ENCODE results near the gene ZBTB9. TPM values are rescaled to one million over a fixed set of nuclear protein-coding genes. Genes with fewer than 3 reads are reported as not detected.
"Not testable (repeated sequence)": the region's sequence is repeated elsewhere in the genome, so short reads cannot be mapped to it uniquely, and the experiment has no call there.

ZBTB9 gene
- total RNA-seq, 6 experiments from 2014 or later, result 6.4 to 9.2 (median 7.6) TPM

GRCh38 chr6:33467091-33467490, 12.7 kb downstream of the ZBTB9 start:
- Mint-ChIP-seq H3K27ac (no peak overlapping the region), H3K9me3 (no peaks in the 10 kb centered on the region), H3K4me1 (ENCODE audit: low read depth) (no peaks in the 10 kb centered on the region), H3K4me3 (no peak overlapping the region), H3K27me3 (ENCODE audit: insufficient read depth) (peaks cover 23% of the 10 kb centered on the region), H3K36me3 (ENCODE audit: low read depth) (no peaks in the 10 kb centered on the region)
- no peak for TF ChIP-seq CTCF (IDR thresholded peaks at IDR 0.05)
- DNase-seq, result no peak

- H3K4me1 Mint-ChIP-seq (ENCODE audit: low read depth), result no peaks in the 10 kb centered on the region
- peaks cover 18% of the 10 kb centered on the region for H3K27me3 Mint-ChIP-seq (ENCODE audit: insufficient read depth)
- H3K27ac Mint-ChIP-seq, result no peak overlapping the region
- H3K9me3 Mint-ChIP-seq, result no peaks in the 10 kb centered on the region
- TF ChIP-seq CTCF (IDR thresholded peaks at IDR 0.05), result no peak
- no peak overlapping the region for H3K4me3 Mint-ChIP-seq
- no peaks in the 10 kb centered on the region for H3K36me3 Mint-ChIP-seq (ENCODE audit: low read depth)
- DNase-seq, result no peak
Observed at GRCh38 chr6:33469661-33470060, 15.3 kb downstream of the ZBTB9 start.

- H3K9me3 Mint-ChIP-seq, result no peaks in the 10 kb centered on the region
- no peak overlapping the region for H3K27ac Mint-ChIP-seq
- H3K36me3 Mint-ChIP-seq (ENCODE audit: low read depth), result no peaks in the 10 kb centered on the region
- H3K4me1 Mint-ChIP-seq (ENCODE audit: low read depth), result no peaks in the 10 kb centered on the region
- peaks cover 21% of the 10 kb centered on the region for H3K27me3 Mint-ChIP-seq (ENCODE audit: insufficient read depth)
- H3K4me3 Mint-ChIP-seq, result no peak overlapping the region
- DNase-seq, result no peak
- no peak for TF ChIP-seq CTCF (IDR thresholded peaks at IDR 0.05)
Observed at GRCh38 chr6:33477864-33478263, 23.5 kb downstream of the ZBTB9 start.

- no peak for DNase-seq
Observed at GRCh38 chr6:33481192-33481591, 26.8 kb downstream of the ZBTB9 start.

GRCh38 chr6:33482620-33483019, 28.2 kb downstream of the ZBTB9 start:
- H3K4me1 Mint-ChIP-seq (ENCODE audit: low read depth); H3K36me3 Mint-ChIP-seq (ENCODE audit: low read depth); H3K27ac Mint-ChIP-seq; H3K9me3 Mint-ChIP-seq; H3K4me3 Mint-ChIP-seq; DNase-seq: not testable (repeated sequence)
- H3K27me3 Mint-ChIP-seq (ENCODE audit: insufficient read depth), result peaks cover 19% of the 10 kb centered on the region

More at GRCh38 chr6:33481192-33481591, 26.8 kb downstream of the ZBTB9 start:
- Mint-ChIP-seq H3K9me3 (no peaks in the 10 kb centered on the region), H3K36me3 (ENCODE audit: low read depth) (no peaks in the 10 kb centered on the region), H3K27ac (no peak overlapping the region), H3K27me3 (ENCODE audit: insufficient read depth) (peaks cover 19% of the 10 kb centered on the region), H3K4me3 (no peak overlapping the region), H3K4me1 (ENCODE audit: low read depth) (no peaks in the 10 kb centered on the region)
- TF ChIP-seq CTCF (IDR thresholded peaks at IDR 0.05), result no peak

GRCh38 chr6:33483678-33484077, 29.3 kb downstream of the ZBTB9 start:
- no peak overlapping the region for H3K27ac Mint-ChIP-seq
- H3K9me3 Mint-ChIP-seq, result no peaks in the 10 kb centered on the region
- H3K27me3 Mint-ChIP-seq (ENCODE audit: insufficient read depth), result peaks cover 15% of the 10 kb centered on the region
- DNase-seq, result no peak
- H3K36me3 Mint-ChIP-seq (ENCODE audit: low read depth), result no peaks in the 10 kb centered on the region
- TF ChIP-seq CTCF (IDR thresholded peaks at IDR 0.05), result no peak
- no peak overlapping the region for H3K4me3 Mint-ChIP-seq
- H3K4me1 Mint-ChIP-seq (ENCODE audit: low read depth), result no peaks in the 10 kb centered on the region

GRCh38 chr6:33484673-33485262, 30.4 kb downstream of the ZBTB9 start:
- not testable (repeated sequence) for H3K36me3 Mint-ChIP-seq (ENCODE audit: low read depth); H3K4me1 Mint-ChIP-seq (ENCODE audit: low read depth); H3K9me3 Mint-ChIP-seq

GRCh38 chr6:33485680-33486079, 31.3 kb downstream of the ZBTB9 start:
- not testable (repeated sequence) for DNase-seq; H3K4me3 Mint-ChIP-seq; H3K36me3 Mint-ChIP-seq (ENCODE audit: low read depth); H3K9me3 Mint-ChIP-seq; H3K4me1 Mint-ChIP-seq (ENCODE audit: low read depth); H3K27ac Mint-ChIP-seq
- peaks cover 12% of the 10 kb centered on the region for H3K27me3 Mint-ChIP-seq (ENCODE audit: insufficient read depth)

More at GRCh38 chr6:33484673-33485262, 30.4 kb downstream of the ZBTB9 start:
- not testable (repeated sequence) for H3K27ac Mint-ChIP-seq, DNase-seq, H3K4me3 Mint-ChIP-seq
- H3K27me3 Mint-ChIP-seq (ENCODE audit: insufficient read depth), result peaks cover 12% of the 10 kb centered on the region
